SK-N-SH treated with all-trans-retinoic acid at 6 μM for 48 hours (cell line): ENCODE results near the gene MT1M.

Source experiments
- BACH2 ChIP-seq: fragments of 250-450 bp; sonication (Bioruptor Pico); IDR thresholded peaks from 2 replicates; pipeline ENCODE4 v1.9.0; 2021; ENCODE audit warnings: mild to moderate bottlenecking, borderline replicate concordance
- TF ChIP-seq, protein P1 (sequence below): fragments of 250-450 bp; sonication (Bioruptor Pico); IDR thresholded peaks from 2 replicates; pipeline ENCODE4 v1.8.0; 2021; ENCODE audit warnings: low read depth, mild to moderate bottlenecking, moderate library complexity, borderline replicate concordance
- TF ChIP-seq, protein P2 (sequence below): fragments of 250-450 bp; sonication (Bioruptor Pico); IDR thresholded peaks from 2 replicates; pipeline ENCODE4 v1.8.0; 2020; ENCODE audit warnings: mild to moderate bottlenecking, moderate library complexity, borderline replicate concordance

DNA sequence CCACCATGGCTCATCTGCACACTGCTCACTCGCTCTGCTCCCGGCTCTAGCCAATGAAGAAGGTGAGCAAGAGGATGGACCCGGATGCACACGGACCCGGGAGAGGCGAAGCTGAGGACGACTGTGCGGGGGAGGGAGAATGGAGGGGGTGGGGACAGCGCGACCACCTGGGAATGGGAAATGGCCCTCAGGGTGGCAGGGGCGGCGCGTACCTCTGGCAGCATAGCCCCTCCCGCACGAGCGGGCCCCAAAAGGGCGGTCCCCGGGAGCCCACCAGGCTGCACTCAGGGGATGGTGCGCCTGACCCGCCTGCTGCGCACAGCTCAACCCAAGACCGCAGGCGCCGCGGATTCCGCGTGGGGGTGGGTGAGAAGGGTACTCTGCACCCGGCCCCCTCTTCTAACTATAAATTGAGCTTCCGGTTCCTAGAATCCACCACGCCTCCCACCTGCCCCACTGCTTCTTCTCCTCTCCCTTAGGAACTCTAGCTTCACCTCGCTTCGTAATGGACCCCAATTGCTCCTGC, 43.3 kb downstream of the MT1M start:
- TF ChIP-seq, protein P1, sequence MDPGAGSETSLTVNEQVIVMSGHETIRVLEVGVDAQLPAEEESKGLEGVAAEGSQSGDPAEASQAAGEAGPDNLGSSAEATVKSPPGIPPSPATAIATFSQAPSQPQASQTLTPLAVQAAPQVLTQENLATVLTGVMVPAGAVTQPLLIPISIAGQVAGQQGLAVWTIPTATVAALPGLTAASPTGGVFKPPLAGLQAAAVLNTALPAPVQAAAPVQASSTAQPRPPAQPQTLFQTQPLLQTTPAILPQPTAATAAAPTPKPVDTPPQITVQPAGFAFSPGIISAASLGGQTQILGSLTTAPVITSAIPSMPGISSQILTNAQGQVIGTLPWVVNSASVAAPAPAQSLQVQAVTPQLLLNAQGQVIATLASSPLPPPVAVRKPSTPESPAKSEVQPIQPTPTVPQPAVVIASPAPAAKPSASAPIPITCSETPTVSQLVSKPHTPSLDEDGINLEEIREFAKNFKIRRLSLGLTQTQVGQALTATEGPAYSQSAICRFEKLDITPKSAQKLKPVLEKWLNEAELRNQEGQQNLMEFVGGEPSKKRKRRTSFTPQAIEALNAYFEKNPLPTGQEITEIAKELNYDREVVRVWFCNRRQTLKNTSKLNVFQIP (CRISPR knock-in tag): no peak
- TF ChIP-seq, protein P2, sequence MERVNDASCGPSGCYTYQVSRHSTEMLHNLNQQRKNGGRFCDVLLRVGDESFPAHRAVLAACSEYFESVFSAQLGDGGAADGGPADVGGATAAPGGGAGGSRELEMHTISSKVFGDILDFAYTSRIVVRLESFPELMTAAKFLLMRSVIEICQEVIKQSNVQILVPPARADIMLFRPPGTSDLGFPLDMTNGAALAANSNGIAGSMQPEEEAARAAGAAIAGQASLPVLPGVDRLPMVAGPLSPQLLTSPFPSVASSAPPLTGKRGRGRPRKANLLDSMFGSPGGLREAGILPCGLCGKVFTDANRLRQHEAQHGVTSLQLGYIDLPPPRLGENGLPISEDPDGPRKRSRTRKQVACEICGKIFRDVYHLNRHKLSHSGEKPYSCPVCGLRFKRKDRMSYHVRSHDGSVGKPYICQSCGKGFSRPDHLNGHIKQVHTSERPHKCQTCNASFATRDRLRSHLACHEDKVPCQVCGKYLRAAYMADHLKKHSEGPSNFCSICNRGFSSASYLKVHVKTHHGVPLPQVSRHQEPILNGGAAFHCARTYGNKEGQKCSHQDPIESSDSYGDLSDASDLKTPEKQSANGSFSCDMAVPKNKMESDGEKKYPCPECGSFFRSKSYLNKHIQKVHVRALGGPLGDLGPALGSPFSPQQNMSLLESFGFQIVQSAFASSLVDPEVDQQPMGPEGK: no peak
- TF ChIP-seq BACH2: no peak
